Stimulated activated CD4-positive, alpha-beta T cell treated with anti-CD3 and anti-CD28 coated beads, Interleukin-15, amount 100 ng/mL, for 48 hours (primary cell): Measurements from ENCODE around the gene HMG20B.
"Not testable (repeated sequence)": the region's sequence is repeated elsewhere in the genome, so short reads cannot be mapped to it uniquely, and the experiment has no call there.

Experiments
- DNase-seq, 2 donors: peaks; one replicate each; pipeline ENCODE4 v3.0.0-alpha.2; 2020; ENCODE audit warnings: low read depth in 2 of 2

Gene HMG20B

GRCh38 chr19:3584036-3584802 lies 11.5 kb downstream of the HMG20B start:
- not testable (repeated sequence) for DNase-seq

- DNase-seq = no peak
Measured at GRCh38 chr19:3585301-3586126, 12.8 kb downstream of the HMG20B start, which contains the start of gene GIPC3. Gene GIPC3, plus strand, starts transcription at chr19:3585478. Its CDS starts 120 bp downstream, at chr19:3585598.

GRCh38 chr19:3586127-3586626 lies 13.4 kb downstream of the HMG20B start:
- DNase-seq = peak in 1 of 2 donors; percentile 34

GRCh38 chr19:3586707-3587346 lies 14.1 kb downstream of the HMG20B start:
- no peak for DNase-seq

- DNase-seq = no peak
Measured at GRCh38 chr19:3589439-3589838, 16.7 kb downstream of the HMG20B start.

- no peak for DNase-seq
Measured at GRCh38 chr19:3589949-3590348, 17.2 kb downstream of the HMG20B start.

GRCh38 chr19:3590991-3591659 lies 18.4 kb downstream of the HMG20B start:
- no peak for DNase-seq

GRCh38 chr19:3591876-3592613 lies 19.3 kb downstream of the HMG20B start:
- no peak for DNase-seq

- DNase-seq = no peak
Measured at GRCh38 chr19:3593156-3593555, 20.4 kb downstream of the HMG20B start.

- DNase-seq = no peak
Measured at GRCh38 chr19:3595521-3596061, 22.8 kb downstream of the HMG20B start.

- no peak for DNase-seq
Measured at GRCh38 chr19:3599776-3600187, 27.0 kb downstream of the HMG20B start.

GRCh38 chr19:3601021-3601420 lies 28.3 kb downstream of the HMG20B start:
- no peak for DNase-seq

- DNase-seq = no peak
Measured at GRCh38 chr19:3603121-3603811, 30.5 kb downstream of the HMG20B start.

- DNase-seq = no peak
Measured at GRCh38 chr19:3604227-3604986, 31.7 kb downstream of the HMG20B start.

GRCh38 chr19:3604987-3605343 lies 32.2 kb downstream of the HMG20B start:
- DNase-seq = no peak

- DNase-seq = no peak
Measured at GRCh38 chr19:3605361-3605760, 32.6 kb downstream of the HMG20B start.

GRCh38 chr19:3605770-3606169 lies 33.0 kb downstream of the HMG20B start:
- DNase-seq = no peak

- no peak for DNase-seq
Measured at GRCh38 chr19:3606174-3606689, 33.5 kb downstream of the HMG20B start.

- DNase-seq = peak; percentile 26 to 54
Measured at GRCh38 chr19:3606690-3607289, 34.0 kb downstream of the HMG20B start, which contains the start of gene TBXA2R. Gene TBXA2R, minus strand, starts transcription at chr19:3606875. Its CDS starts 6,241 bp downstream, at chr19:3600634.
